ENCODE results near the gene KCNK2.

- TF ChIP-seq CTCF (conservative IDR thresholded peaks at IDR 0.05; ENCODE audit: low read depth, low read length) (no peak), POLR2A (IDR thresholded peaks at IDR 0.05; ENCODE audit: low read depth, low read length) (no peak), BHLHE40 (IDR thresholded peaks at IDR 0.05; ENCODE audit: low read depth, low read length) (no peak)
Observed at GRCh38 chr1:215043401-215043800, 39.1 kb upstream of the KCNK2 start.
